SJCRH30 (cell line): ENCODE measurements around the gene HDLBP. TPM values are rescaled to one million over a fixed set of nuclear protein-coding genes. Genes with fewer than 3 reads are reported as not detected.
"Not testable (repeated sequence)": the region's sequence is repeated elsewhere in the genome, so short reads cannot be mapped to it uniquely, and the experiment has no call there.

Experiments used
- DNase-seq, 2 experiments: peaks; one replicate each; pipeline ENCODE4 v3.0.0-alpha.2; 2015 to 2020
- H3K27ac ChIP-seq: fragments of 250-450 bp; sonication (Bioruptor Pico); 2 replicates; pipeline ENCODE4 v1.5.1; 2020; ENCODE audit warnings: mild to moderate bottlenecking, moderate library complexity
- H3K27me3 ChIP-seq: fragments of 250-450 bp; sonication (Bioruptor Pico); 2 replicates; pipeline ENCODE4 v1.5.1; 2020; ENCODE audit warnings: mild to moderate bottlenecking, moderate library complexity
- H3K36me3 ChIP-seq: fragments of 250-450 bp; sonication (Bioruptor Pico); 2 replicates; pipeline ENCODE4 v1.5.1; 2020; ENCODE audit warnings: mild to moderate bottlenecking, moderate library complexity
- H3K4me1 ChIP-seq: fragments of 250-450 bp; sonication (Bioruptor Pico); 2 replicates; pipeline ENCODE4 v1.5.1; 2020; ENCODE audit warnings: mild to moderate bottlenecking, moderate library complexity
- H3K4me3 ChIP-seq: fragments of 250-450 bp; sonication (Bioruptor Pico); 2 replicates; pipeline ENCODE4 v1.5.1; 2020; ENCODE audit warnings: mild to moderate bottlenecking, moderate library complexity
- H3K9me3 ChIP-seq: fragments of 250-450 bp; sonication (Bioruptor Pico); replicated peaks from 2 replicates; pipeline ENCODE4 v1.5.1; 2020; ENCODE audit warnings: mild to moderate bottlenecking, moderate library complexity
- total RNA-seq: library from RNA; depleted of rRNA; stranded (reverse); fragments of >200 nt; shearing (Covaris generic); gene quantifications from 2 replicates; pipeline ENCODE4 v1.2.3, GENCODE V29; 2014

HDLBP gene
- total RNA-seq, 1 experiment from 2014 or later, result 522 TPM

GRCh38 chr2:241349941-241350340 is 34.5 kb upstream of the HDLBP start:
- no peak for DNase-seq
- Histone ChIP-seq H3K4me3 (no peak overlapping the region), H3K36me3 (peaks cover 82% of the 10 kb centered on the region), H3K4me1 (no peaks in the 10 kb centered on the region), H3K27ac (no peak overlapping the region), H3K27me3 (no peaks in the 10 kb centered on the region), H3K9me3 (no peaks in the 10 kb centered on the region)

- no peak for DNase-seq
- peaks cover 97% of the 10 kb centered on the region for H3K36me3 ChIP-seq
- H3K9me3 ChIP-seq, result no peaks in the 10 kb centered on the region
- H3K4me1 ChIP-seq, result no peaks in the 10 kb centered on the region
- no peaks in the 10 kb centered on the region for H3K27me3 ChIP-seq
- H3K4me3 ChIP-seq, result no peak overlapping the region
- no peak overlapping the region for H3K27ac ChIP-seq
These were observed 29.6 kb upstream of the HDLBP start for GRCh38 chr2:241344925-241345651.

GRCh38 chr2:241340631-241341163 is 25.2 kb upstream of the HDLBP start:
- Histone ChIP-seq H3K9me3 (no peaks in the 10 kb centered on the region), H3K4me1 (no peaks in the 10 kb centered on the region), H3K36me3 (peaks cover 90% of the 10 kb centered on the region), H3K27me3 (no peaks in the 10 kb centered on the region), H3K27ac (no peak overlapping the region), H3K4me3 (no peak overlapping the region)
- DNase-seq, result no peak

GRCh38 chr2:241339839-241340630 is 24.6 kb upstream of the HDLBP start:
- Histone ChIP-seq H3K36me3 (peaks cover 90% of the 10 kb centered on the region), H3K9me3 (no peaks in the 10 kb centered on the region), H3K27ac (no peak overlapping the region), H3K27me3 (no peaks in the 10 kb centered on the region), H3K4me3 (no peak overlapping the region), H3K4me1 (no peaks in the 10 kb centered on the region)
- DNase-seq, result no peak

GRCh38 chr2:241334813-241335212 is 19.3 kb upstream of the HDLBP start:
- Histone ChIP-seq H3K36me3 (peaks cover 77% of the 10 kb centered on the region), H3K27me3 (no peaks in the 10 kb centered on the region), H3K27ac (no peak overlapping the region), H3K4me1 (no peaks in the 10 kb centered on the region), H3K9me3 (no peaks in the 10 kb centered on the region), H3K4me3 (no peak overlapping the region)
- no peak for DNase-seq

GRCh38 chr2:241330616-241330981 is 15.1 kb upstream of the HDLBP start:
- Histone ChIP-seq H3K27me3 (no peaks in the 10 kb centered on the region), H3K9me3 (no peaks in the 10 kb centered on the region), H3K36me3 (peaks cover 83% of the 10 kb centered on the region), H3K27ac (no peak overlapping the region), H3K4me1 (no peaks in the 10 kb centered on the region), H3K4me3 (no peak overlapping the region)
- no peak for DNase-seq

- Histone ChIP-seq H3K36me3 (peaks cover 83% of the 10 kb centered on the region), H3K9me3 (no peaks in the 10 kb centered on the region), H3K27me3 (no peaks in the 10 kb centered on the region), H3K27ac (no peak overlapping the region), H3K4me3 (no peak overlapping the region), H3K4me1 (no peaks in the 10 kb centered on the region)
- no peak for DNase-seq
These were observed 14.5 kb upstream of the HDLBP start for GRCh38 chr2:241329669-241330615.

- no peak for DNase-seq
- peaks cover 73% of the 10 kb centered on the region for H3K36me3 ChIP-seq
These were observed 9.8 kb upstream of the HDLBP start for GRCh38 chr2:241325257-241325656.

GRCh38 chr2:241324775-241325174 is 9.3 kb upstream of the HDLBP start:
- no peak overlapping the region for H3K27ac ChIP-seq
- no peak overlapping the region for H3K4me3 ChIP-seq
- H3K27me3 ChIP-seq, result no peaks in the 10 kb centered on the region
- H3K36me3 ChIP-seq, result peaks cover 75% of the 10 kb centered on the region
- no peak for DNase-seq
- H3K4me1 ChIP-seq, result no peaks in the 10 kb centered on the region
- no peaks in the 10 kb centered on the region for H3K9me3 ChIP-seq

More at GRCh38 chr2:241325257-241325656, 9.8 kb upstream of the HDLBP start:
- Histone ChIP-seq H3K4me1 (no peaks in the 10 kb centered on the region), H3K4me3 (no peak overlapping the region), H3K27ac (no peak overlapping the region), H3K9me3 (no peaks in the 10 kb centered on the region), H3K27me3 (no peaks in the 10 kb centered on the region)

- no peak for DNase-seq
- no peaks in the 10 kb centered on the region for H3K9me3 ChIP-seq
- H3K4me1 ChIP-seq, result 0 out of 2 replicates have a peak, but pooled peaks cover 2% of the 10 kb centered on the region
- H3K27me3 ChIP-seq, result no peaks in the 10 kb centered on the region
- peaks cover 74% of the 10 kb centered on the region for H3K36me3 ChIP-seq
- no peak overlapping the region for H3K4me3 ChIP-seq
- no peak overlapping the region for H3K27ac ChIP-seq
These were observed 8.3 kb upstream of the HDLBP start for GRCh38 chr2:241323778-241324177.

GRCh38 chr2:241321886-241322285 is 6.4 kb upstream of the HDLBP start:
- DNase-seq, result no peak
- Histone ChIP-seq H3K4me3 (no peak overlapping the region), H3K36me3 (peaks cover 63% of the 10 kb centered on the region), H3K27me3 (no peaks in the 10 kb centered on the region), H3K4me1 (peaks cover 5% of the 10 kb centered on the region; the same call in 1 of the 2 replicates), H3K9me3 (no peaks in the 10 kb centered on the region), H3K27ac (no peak overlapping the region)

- H3K27ac ChIP-seq, result no peak overlapping the region
- H3K36me3 ChIP-seq, result peaks cover 56% of the 10 kb centered on the region
- H3K4me3 ChIP-seq, result no peak overlapping the region
- H3K9me3 ChIP-seq, result no peaks in the 10 kb centered on the region
- DNase-seq, result no peak
- H3K27me3 ChIP-seq, result no peaks in the 10 kb centered on the region
- H3K4me1 ChIP-seq, result peaks cover 5% of the 10 kb centered on the region; the same call in 1 of the 2 replicates
These were observed 5.6 kb upstream of the HDLBP start for GRCh38 chr2:241321033-241321432.

GRCh38 chr2:241320394-241320793 is 4.9 kb upstream of the HDLBP start:
- H3K27ac ChIP-seq, result no peak overlapping the region
- no peak for DNase-seq
- peaks cover 50% of the 10 kb centered on the region for H3K36me3 ChIP-seq

GRCh38 chr2:241318830-241319229 is 3.4 kb upstream of the HDLBP start:
- H3K4me3 ChIP-seq, DNase-seq, H3K27ac ChIP-seq, H3K27me3 ChIP-seq, H3K4me1 ChIP-seq, H3K9me3 ChIP-seq: not testable (repeated sequence)
- peaks cover 39% of the 10 kb centered on the region for H3K36me3 ChIP-seq

More at GRCh38 chr2:241320394-241320793, 4.9 kb upstream of the HDLBP start:
- no peak overlapping the region for H3K4me3 ChIP-seq
- no peaks in the 10 kb centered on the region for H3K27me3 ChIP-seq
- peaks cover 5% of the 10 kb centered on the region; the same call in 1 of the 2 replicates for H3K4me1 ChIP-seq
- no peaks in the 10 kb centered on the region for H3K9me3 ChIP-seq
